Adrenal gland (tissue), 12 donors: Measurements from ENCODE around the gene RABGGTA. TPM values are rescaled to one million over a fixed set of nuclear protein-coding genes. Genes with fewer than 3 reads are reported as not detected.

Source experiments
- DNase-seq, 7 donors: peaks; one replicate each; pipeline ENCODE4 v3.0.0-alpha.2; 2019 to 2020
- H3K27ac ChIP-seq, 5 donors: fragments of 200-600 bp; sonication (generic) in 4 of 5; 1 replicate in 3 of 5; 2 replicates in 2 of 5; pipeline versions ENCODE4 v1.5.1 to v1.8.0; 2016 to 2020; ENCODE audit warnings: mild to moderate bottlenecking in 1 of 5
- H3K27me3 ChIP-seq: fragments of 200-600 bp; 2 replicates; pipeline ENCODE4 v1.8.0; 2021
- H3K36me3 ChIP-seq, 2 donors: fragments of 200-600 bp; replicated peaks in 1 of 2; 1 replicate in 1 of 2; 2 replicates in 1 of 2; pipeline versions ENCODE4 v1.5.1 to v1.8.0; 2018 to 2022
- H3K4me1 ChIP-seq, 2 donors: fragments of 200-600 bp; replicated peaks in 1 of 2; 1 replicate in 1 of 2; 2 replicates in 1 of 2; pipeline versions ENCODE4 v1.5.1 to v1.8.0; 2018 to 2021
- H3K4me3 ChIP-seq, 4 donors: fragments of 200-600 bp; sonication (generic) in 3 of 4; one replicate each; pipeline ENCODE4 v1.5.1; 2016 to 2018
- H3K9me3 ChIP-seq, 3 donors: fragments of 200-600 bp; sonication (generic) in 1 of 3; replicated peaks in 1 of 3; 1 replicate in 2 of 3; 2 replicates in 1 of 3; pipeline versions ENCODE4 v1.5.1 to v1.8.0; 2016 to 2021
- CTCF ChIP-seq, 6 experiments: fragments of 450-650 bp in 4 of 6; fragments of 200-600 bp in 2 of 6; sonication (generic) in 1 of 6; IDR thresholded peaks; 1 replicate in 5 of 6; 2 replicates in 1 of 6; pipeline versions ENCODE4 v1.5.1 to v1.8.0; 2016 to 2021; ENCODE audit warnings: antibody characterized with exemption in 6 of 6, mild to moderate bottlenecking in 2 of 6, moderate library complexity in 1 of 6
- POLR2A ChIP-seq, 2 donors: fragments of 450-650 bp; IDR thresholded peaks; one replicate each; pipeline ENCODE4 v1.6.1; 2017; ENCODE audit warnings: antibody characterized with exemption in 2 of 2, mild to moderate bottlenecking in 2 of 2, moderate library complexity in 1 of 2
- WGBS, 4 donors: extraction: QIAGEN DNeasy Blood & Tissue Kit in 2 of 4; methylation state at CpG; one replicate each; pipeline versions ENCODE4 v1.1.5 to v1.1.7; 2013 to 2017; 5-methylcytosine and 5-hydroxymethylcytosine counted together
- intact Hi-C, 2 donors: fragments of 100-400 bp; cut with DNase I; formaldehyde crosslinking; loops; one replicate each; pipeline versions ENCODE4 v1.14.1 to v1.15.0; 2022 to 2023
- polyA plus RNA-seq, 3 donors: library from polyadenylated mRNA; stranded (reverse); fragments of 200-250 nt in 2 of 3; fragments of 350-450 nt in 1 of 3; fragmentation: Illumina TruSeq in 1 of 3; extraction: RNeasy Lipid Tissue Mini Kit (QIAGEN cat#74804) in 1 of 3; gene quantifications; one replicate each; pipeline ENCODE4 v1.2.3, GENCODE V29; 2013 to 2014
- total RNA-seq, 9 donors: library from RNA; depleted of rRNA in 4 of 9; stranded (reverse); fragments of >200 nt in 4 of 9; fragments of 120-200 nt in 1 of 9; fragmentation: NEBNext Ultra II Directional in 1 of 9; extraction: Animal tissue kit (Norgen Biotek cat#: 25700) in 1 of 9; gene quantifications; one replicate each; pipeline versions ENCODE4 v1.1.0 to v1.2.4, GENCODE V29; 2013 to 2023
- donor health status: healthy with polysubstance abuse.
- donor health status: Bipolar disorder and iron deficiency.
- donor health status: DM: yes; HTN: yes; CAD: no.
- donor health status: DM: no; HTN: no; CAD: no.
- donor health status: DM: no; HTN: no; CAD: no.
- donor health status: DM: yes; HTN: yes; CAD: no.

RABGGTA gene
- total and polyA plus RNA-seq, 12 donors, result 15.7 to 124 (median 32.6) TPM

- TF ChIP-seq CTCF (IDR thresholded peaks at IDR 0.05) (peak; percentile 79 to 92 (median 86)), POLR2A (IDR thresholded peaks at IDR 0.05) (no peak)
- Histone ChIP-seq H3K4me1 (peaks cover 20 to 48% of the 10 kb centered on the region in 2 donors), H3K9me3 (no peaks in the 10 kb centered on the region), H3K36me3 (peaks cover 0 to 52% of the 10 kb centered on the region in 2 donors), H3K4me3 (no peak within 1 kb of the TSS), H3K27me3 (no peaks in the 10 kb centered on the region), H3K27ac (no peak within 1 kb of the TSS)
- WGBS, 4 donors, result 48 to 63% (median 57%) methylated on average over 5 to 6 of the region's 6 CpGs
- DNase-seq, result peak in 6 of 7 donors; percentile 60 to 86 (median 72)
- intact Hi-C loops, result loop anchor here in 1 of 2 donors (10.0 kb wide), 1 partner anchor 63 kb away; the partner anchor contains the start of gene TINF2
These were observed 36.4 kb upstream of the RABGGTA start, which contains the start of gene CIDEB for GRCh38 chr14:24307575-24308341. CIDEB (minus strand) TSS chr14:24307977; CDS start chr14:24307858, 119 bp downstream.

GRCh38 chr14:24307156-24307574 lies 35.8 kb upstream of the RABGGTA start:
- Histone ChIP-seq H3K27me3 (no peaks in the 10 kb centered on the region), H3K4me3 (no peak overlapping the region), H3K36me3 (peaks cover 0 to 58% of the 10 kb centered on the region in 2 donors), H3K27ac (no peak overlapping the region), H3K9me3 (no peaks in the 10 kb centered on the region), H3K4me1 (peaks cover 20 to 44% of the 10 kb centered on the region in 2 donors)
- intact Hi-C loops, result loop anchor here in 1 of 2 donors (10.0 kb wide), 1 partner anchor 62 kb away; the partner anchor contains the start of gene TINF2
- no peak for TF ChIP-seq CTCF (IDR thresholded peaks at IDR 0.05)
- no peak for TF ChIP-seq POLR2A (IDR thresholded peaks at IDR 0.05)
- WGBS, 4 donors, result 78 to 83% (median 82%) methylated on average over 9 to 11 of the region's 11 CpGs
- DNase-seq, result no peak

GRCh38 chr14:24304019-24304387 lies 32.6 kb upstream of the RABGGTA start:
- Histone ChIP-seq H3K4me1 (peaks cover 11 to 31% of the 10 kb centered on the region in 2 donors), H3K36me3 (peaks cover 0 to 68% of the 10 kb centered on the region in 2 donors), H3K9me3 (no peaks in the 10 kb centered on the region), H3K4me3 (no peak overlapping the region), H3K27me3 (no peaks in the 10 kb centered on the region), H3K27ac (no peak overlapping the region)
- 95 to 98% (median 96%) methylated on average over 9 to 11 of the region's 11 CpGs for WGBS, 4 donors
- TF ChIP-seq POLR2A (IDR thresholded peaks at IDR 0.05) (no peak), CTCF (IDR thresholded peaks at IDR 0.05) (no peak)
- DNase-seq, result no peak
- intact Hi-C loops, result loop anchor here in 1 of 2 donors (10.0 kb wide), 1 partner anchor 59 kb away; the partner anchor contains the start of gene TINF2

GRCh38 chr14:24300326-24300980 lies 29.1 kb upstream of the RABGGTA start:
- Histone ChIP-seq H3K4me3 (peak overlapping the region; percentile 33 to 84 (median 74)), H3K27me3 (no peaks in the 10 kb centered on the region), H3K4me1 (peaks cover 19 to 31% of the 10 kb centered on the region in 2 donors), H3K36me3 (peaks cover 0 to 51% of the 10 kb centered on the region in 2 donors), H3K27ac (peak overlapping the region in 4 of 5 donors; percentile 28 to 87 (median 82)), H3K9me3 (no peaks in the 10 kb centered on the region)
- DNase-seq, result no peak
- TF ChIP-seq CTCF (IDR thresholded peaks at IDR 0.05), result no peak
- TF ChIP-seq POLR2A (IDR thresholded peaks at IDR 0.05), result no peak
- intact Hi-C loops, result loop anchor here in 1 of 2 donors (10.0 kb wide), 1 partner anchor 56 kb away; the partner anchor contains the start of gene TINF2
- 21 to 27% (median 24%) methylated on average over 16 of the region's 16 CpGs for WGBS, 4 donors
